ENCODE results near the gene FBP1.

DNA sequence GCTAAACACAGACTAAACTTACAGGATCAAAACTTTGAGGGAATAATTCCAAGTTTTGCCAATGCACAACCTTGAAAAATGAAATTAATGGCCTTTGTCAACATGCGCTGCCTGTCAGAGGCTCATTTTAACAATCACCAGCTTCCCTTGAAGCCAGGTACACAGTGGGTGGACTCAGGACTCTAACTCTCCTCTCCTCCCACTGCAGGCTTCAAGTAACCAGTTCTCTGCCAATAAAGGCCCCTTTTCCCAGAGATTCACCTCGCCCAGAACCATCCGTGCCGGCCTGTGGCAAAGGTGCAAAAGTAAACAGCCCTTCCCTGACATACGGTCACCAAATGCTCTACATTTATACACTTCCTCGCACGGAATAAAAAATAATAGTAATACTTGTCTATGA lies 27.2 kb downstream of the FBP1 start:
- TF ChIP-seq CTCF (IDR thresholded peaks at IDR 0.05; ENCODE audit: extremely low read depth in 1 of 2, insufficient read depth in 1 of 2, low read depth in 1 of 2, low read length in 2 of 2) (no peak), EZH2 (IDR thresholded peaks at IDR 0.05; ENCODE audit: borderline replicate concordance, low read depth, low read length, severe bottlenecking) (no peak), MAX (IDR thresholded peaks at IDR 0.05; ENCODE audit: insufficient read depth, insufficient read length) (no peak), POLR2AphosphoS5 (IDR thresholded peaks at IDR 0.05; ENCODE audit: insufficient read depth, low read depth, low read length) (no peak)
